CD14-positive monocyte (primary cell): ENCODE data around the gene ITPR1. TPM values are rescaled to one million over a fixed set of nuclear protein-coding genes. Genes with fewer than 3 reads are reported as not detected.

ENCODE experiments used
- DNase-seq, 3 donors: peaks; one replicate each; pipeline ENCODE4 v3.0.0-alpha.2; 2011 to 2022
- H2AFZ ChIP-seq: 2 replicates; pipeline ENCODE4 v1.6.0; 2012; ENCODE audit warnings: mild to moderate bottlenecking, low read depth, low read length, inconsistent platforms; ENCODE audit not compliant: insufficient read depth, poor library complexity, severe bottlenecking
- H3K27ac ChIP-seq, 2 donors: 1 replicate in 1 of 2; 2 replicates in 1 of 2; pipeline ENCODE4 v1.5.1; 2012 to 2013; ENCODE audit warnings: low read length in 2 of 2, control low read depth in 1 of 2, inconsistent platforms in 1 of 2, low read depth in 1 of 2, mild to moderate bottlenecking in 1 of 2
- H3K27me3 ChIP-seq, 2 donors: one replicate each; pipeline versions ENCODE4 v1.6.0 to v1.6.1; 2011 to 2013; ENCODE audit warnings: low read length in 2 of 2; ENCODE audit not compliant: control insufficient read depth in 2 of 2, insufficient read depth in 2 of 2
- H3K36me3 ChIP-seq, 2 donors: replicated peaks in 1 of 2; 1 replicate in 1 of 2; 2 replicates in 1 of 2; pipeline versions ENCODE4 v1.5.1 to v1.6.1; 2012 to 2013; ENCODE audit warnings: low read length in 2 of 2, control low read depth in 1 of 2, inconsistent platforms in 1 of 2, mild to moderate bottlenecking in 1 of 2; ENCODE audit not compliant: insufficient read depth in 2 of 2, control insufficient read depth in 1 of 2
- H3K4me1 ChIP-seq, 2 donors: 1 replicate in 1 of 2; 2 replicates in 1 of 2; pipeline versions ENCODE4 v1.5.1 to v1.6.1; 2012 to 2013; ENCODE audit warnings: low read length in 2 of 2, control low read depth in 1 of 2, inconsistent platforms in 1 of 2, mild to moderate bottlenecking in 1 of 2, moderate library complexity in 1 of 2; ENCODE audit not compliant: insufficient read depth in 2 of 2, control insufficient read depth in 1 of 2
- H3K4me2 ChIP-seq: replicated peaks from 2 replicates; pipeline ENCODE3; 2012; ENCODE audit warnings: low read length, moderate library complexity, mild to moderate bottlenecking; ENCODE audit not compliant: poor library complexity, severe bottlenecking; ENCODE audit errors: extremely low read depth
- H3K4me3 ChIP-seq, 3 experiments: fragments of 200-600 bp in 1 of 3; sonication (generic) in 1 of 3; replicated peaks in 1 of 3; 1 replicate in 2 of 3; 2 replicates in 1 of 3; pipeline ENCODE4 v1.5.1; 2011 to 2013; ENCODE audit warnings: low read length in 3 of 3, mild to moderate bottlenecking in 3 of 3, control low read depth in 2 of 3, low read depth in 2 of 3, inconsistent platforms in 1 of 3, moderate library complexity in 1 of 3
- H3K79me2 ChIP-seq: 2 replicates; pipeline ENCODE4 v1.6.0; 2012; ENCODE audit warnings: mild to moderate bottlenecking, control low read depth, inconsistent platforms, low read length, moderate library complexity; ENCODE audit not compliant: insufficient read depth
- H3K9ac ChIP-seq: 2 replicates; pipeline ENCODE4 v1.6.0; 2017; ENCODE audit warnings: low read length, mild to moderate bottlenecking; ENCODE audit not compliant: insufficient read depth, poor library complexity, severe bottlenecking
- H3K9me3 ChIP-seq, 2 donors: replicated peaks in 1 of 2; 1 replicate in 1 of 2; 2 replicates in 1 of 2; pipeline versions ENCODE4 v1.5.1 to v1.6.1; 2012 to 2013; ENCODE audit warnings: low read length in 2 of 2, control low read depth in 1 of 2; ENCODE audit not compliant: control insufficient read depth in 1 of 2, insufficient read depth in 1 of 2
- H4K20me1 ChIP-seq: 2 replicates; pipeline ENCODE4 v1.6.0; 2012; ENCODE audit warnings: mild to moderate bottlenecking, low read length, control low read depth, moderate library complexity; ENCODE audit not compliant: insufficient read depth
- H3K27ac Mint-ChIP-seq, 7 donors: one replicate each; pipeline ENCODE4 v1.8.0; 2020; ENCODE audit warnings: mild to moderate bottlenecking in 7 of 7, mixed read lengths in 7 of 7, moderate library complexity in 6 of 7, inconsistent platforms in 2 of 7
- H3K27me3 Mint-ChIP-seq, 3 donors: one replicate each; pipeline ENCODE4 v1.8.0; 2021 to 2022; ENCODE audit warnings: low read depth in 3 of 3, mild to moderate bottlenecking in 3 of 3, mixed read lengths in 3 of 3, moderate library complexity in 3 of 3, inconsistent platforms in 1 of 3
- H3K36me3 Mint-ChIP-seq, 2 donors: one replicate each; pipeline ENCODE4 v1.8.0; 2020; ENCODE audit warnings: mixed read lengths in 2 of 2, inconsistent platforms in 1 of 2, mild to moderate bottlenecking in 1 of 2
- H3K4me1 Mint-ChIP-seq: one replicate; pipeline ENCODE4 v1.8.0; 2020; ENCODE audit warnings: mild to moderate bottlenecking, mixed read lengths
- H3K4me3 Mint-ChIP-seq, 2 donors: one replicate each; pipeline ENCODE4 v1.8.0; 2020; ENCODE audit warnings: mild to moderate bottlenecking in 2 of 2, mixed read lengths in 2 of 2, moderate library complexity in 1 of 2
- H3K9me3 Mint-ChIP-seq, 7 donors: one replicate each; pipeline ENCODE4 v1.8.0; 2020 to 2022; ENCODE audit warnings: mixed read lengths in 7 of 7, mild to moderate bottlenecking in 6 of 7, moderate library complexity in 6 of 7, inconsistent platforms in 2 of 7
- WGBS: methylation state at CpG from one replicate; pipeline ENCODE4 v1.1.5; 2013; ENCODE audit warnings: missing lambda C conversion rate; ENCODE audit not compliant: insufficient coverage; 5-methylcytosine and 5-hydroxymethylcytosine counted together
- intact Hi-C, 2 donors: fragments of 100-400 bp; cut with micrococcal nuclease; formaldehyde crosslinking; loops; one replicate each; pipeline versions ENCODE4 v1.15.0 to v1.15.1; 2023
- polyA plus RNA-seq, 3 donors: library from polyadenylated mRNA; depleted of rRNA in 1 of 3; unstranded in 2 of 3; stranded (reverse) in 1 of 3; fragments of 300-500 nt in 2 of 3; fragments of >200 nt in 1 of 3; fragmentation: Illumina TruSeq in 2 of 3; gene quantifications; 1 replicate in 2 of 3; 2 replicates in 1 of 3; pipeline ENCODE4 v1.2.3, GENCODE V29; 2012 to 2021
- TF ChIP-seq, protein P1 (sequence below): fragments of 200-600 bp; IDR thresholded peaks from one replicate; pipeline ENCODE4 v1.8.0; 2022; ENCODE audit warnings: antibody characterized with exemption, mild to moderate bottlenecking

Gene ITPR1
- polyA plus RNA-seq, 3 donors = 3.2 to 21.1 (median 7.1) TPM

DNA sequence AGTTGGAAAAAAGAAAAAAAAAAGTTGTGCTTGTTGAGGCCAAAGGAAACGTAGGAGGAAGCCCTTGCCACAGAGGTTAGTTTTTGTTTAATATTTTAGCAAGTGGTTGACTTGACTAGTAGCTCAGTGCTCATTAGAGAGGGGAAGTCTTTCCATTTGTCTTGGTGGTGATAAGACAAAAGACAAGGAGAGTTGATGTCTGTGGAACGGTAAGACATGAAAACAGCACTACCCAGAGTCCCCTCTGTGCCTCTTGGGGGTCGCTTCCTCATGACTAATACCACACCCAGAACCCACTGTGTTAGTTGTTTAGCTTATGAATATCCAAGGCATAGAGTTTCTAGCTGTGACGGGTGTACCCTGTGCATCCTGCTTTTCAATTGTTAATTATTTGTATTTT lies 211.4 kb downstream of the ITPR1 start:
- no peak overlapping the region for H3K9ac ChIP-seq
- Mint-ChIP-seq H3K9me3 (peaks cover 0 to 3% (median 0%) of the 10 kb centered on the region in 7 donors), H3K27ac (no peak overlapping the region)

DNA sequence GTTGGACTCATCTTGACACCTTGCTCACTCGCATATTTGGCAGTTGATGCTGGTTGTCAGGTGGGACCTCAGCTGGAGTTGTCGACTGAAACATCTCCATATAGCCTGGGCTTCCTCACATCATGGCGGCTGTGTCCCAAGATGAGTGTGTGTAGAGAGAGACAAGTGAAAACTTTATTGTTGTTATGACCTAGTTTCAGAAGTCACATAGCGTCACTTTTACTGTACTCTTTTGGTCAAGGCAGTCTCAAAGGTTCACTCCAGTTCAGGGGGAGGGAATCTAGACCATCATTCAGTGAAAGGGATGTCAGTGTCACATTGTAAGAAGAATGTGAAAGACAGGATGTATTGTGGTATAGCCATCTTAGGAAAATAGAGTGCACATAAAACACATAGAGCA lies 214.2 kb downstream of the ITPR1 start:
- peaks cover 0 to 2% (median 0%) of the 10 kb centered on the region in 3 donors for H3K27me3 Mint-ChIP-seq
- 100% methylated on average over 2 of the region's 4 CpGs for WGBS
- Histone ChIP-seq H3K27me3 (no peaks in the 10 kb centered on the region), H2AFZ (no peak overlapping the region), H3K79me2 (no peaks in the 10 kb centered on the region), H3K9ac (no peak overlapping the region), H4K20me1 (no peaks in the 10 kb centered on the region), H3K4me1 (peaks cover 9 to 10% of the 10 kb centered on the region in 2 donors), H3K36me3 (peaks cover 59 to 88% of the 10 kb centered on the region in 2 donors), H3K4me3 (no peak overlapping the region), H3K27ac (no peak overlapping the region), H3K4me2 (no peak overlapping the region), H3K9me3 (no peaks in the 10 kb centered on the region)
- H3K4me1 Mint-ChIP-seq = peaks cover 11% of the 10 kb centered on the region
- intact Hi-C loops = no loop called here
- H3K4me3 Mint-ChIP-seq = no peak overlapping the region
- TF ChIP-seq, protein P1, sequence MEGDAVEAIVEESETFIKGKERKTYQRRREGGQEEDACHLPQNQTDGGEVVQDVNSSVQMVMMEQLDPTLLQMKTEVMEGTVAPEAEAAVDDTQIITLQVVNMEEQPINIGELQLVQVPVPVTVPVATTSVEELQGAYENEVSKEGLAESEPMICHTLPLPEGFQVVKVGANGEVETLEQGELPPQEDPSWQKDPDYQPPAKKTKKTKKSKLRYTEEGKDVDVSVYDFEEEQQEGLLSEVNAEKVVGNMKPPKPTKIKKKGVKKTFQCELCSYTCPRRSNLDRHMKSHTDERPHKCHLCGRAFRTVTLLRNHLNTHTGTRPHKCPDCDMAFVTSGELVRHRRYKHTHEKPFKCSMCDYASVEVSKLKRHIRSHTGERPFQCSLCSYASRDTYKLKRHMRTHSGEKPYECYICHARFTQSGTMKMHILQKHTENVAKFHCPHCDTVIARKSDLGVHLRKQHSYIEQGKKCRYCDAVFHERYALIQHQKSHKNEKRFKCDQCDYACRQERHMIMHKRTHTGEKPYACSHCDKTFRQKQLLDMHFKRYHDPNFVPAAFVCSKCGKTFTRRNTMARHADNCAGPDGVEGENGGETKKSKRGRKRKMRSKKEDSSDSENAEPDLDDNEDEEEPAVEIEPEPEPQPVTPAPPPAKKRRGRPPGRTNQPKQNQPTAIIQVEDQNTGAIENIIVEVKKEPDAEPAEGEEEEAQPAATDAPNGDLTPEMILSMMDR = no peak
- H3K9me3 Mint-ChIP-seq = peaks cover 0 to 3% (median 0%) of the 10 kb centered on the region in 7 donors
- H3K36me3 Mint-ChIP-seq = peaks cover 72 to 85% of the 10 kb centered on the region in 2 donors
- H3K27ac Mint-ChIP-seq = peak overlapping the region in 1 of 7 donors; percentile 74
- no peak for DNase-seq

More for the DNA sequence above, 211.4 kb downstream of the ITPR1 start:
- Histone ChIP-seq H2AFZ (no peak overlapping the region), H4K20me1 (no peaks in the 10 kb centered on the region), H3K4me1 (no peaks in the 10 kb centered on the region), H3K27me3 (no peaks in the 10 kb centered on the region), H3K4me3 (no peak overlapping the region), H3K36me3 (peaks cover 73 to 100% of the 10 kb centered on the region in 2 donors), H3K79me2 (no peaks in the 10 kb centered on the region), H3K4me2 (no peak overlapping the region), H3K9me3 (no peaks in the 10 kb centered on the region), H3K27ac (no peak overlapping the region)
- WGBS = 44% methylated on average over 1 of the region's 4 CpGs
- no peak for DNase-seq
- Mint-ChIP-seq H3K36me3 (peaks cover 82 to 93% of the 10 kb centered on the region in 2 donors), H3K27me3 (peaks cover 0 to 2% (median 0%) of the 10 kb centered on the region in 3 donors), H3K4me3 (no peak overlapping the region), H3K4me1 (peaks cover 2% of the 10 kb centered on the region)
- TF ChIP-seq, protein P1 = no peak
- intact Hi-C loops = no loop called here
